Lower leg skin (tissue), 4 donors: ENCODE measurements around the gene SLC5A9. TPM values are rescaled to one million over a fixed set of nuclear protein-coding genes. Genes with fewer than 3 reads are reported as not detected.

Experiments used
- DNase-seq, 2 donors: peaks; one replicate each; pipeline ENCODE4 v3.0.0-alpha.2; 2019; ENCODE audit warnings: low spot score in 2 of 2
- H3K4me3 ChIP-seq: fragments of 200-600 bp; sonication (generic); 2 replicates; pipeline ENCODE4 v1.5.1; 2017; ENCODE audit warnings: mild to moderate bottlenecking, low read depth; ENCODE audit not compliant: poor library complexity, severe bottlenecking
- CTCF ChIP-seq, 3 donors: fragments of 450-650 bp; IDR thresholded peaks; one replicate each; pipeline ENCODE4 v1.5.1; 2016; ENCODE audit warnings: antibody characterized with exemption in 3 of 3, mild to moderate bottlenecking in 3 of 3, moderate library complexity in 2 of 3
- POLR2A ChIP-seq, 2 donors: fragments of 450-650 bp; IDR thresholded peaks; one replicate each; pipeline ENCODE4 v1.6.1; 2016 to 2017; ENCODE audit warnings: antibody characterized with exemption in 2 of 2, mild to moderate bottlenecking in 1 of 2, moderate library complexity in 1 of 2
- WGBS, 2 donors: methylation state at CpG; one replicate each; pipeline ENCODE4 v1.1.5; 2018; 5-methylcytosine and 5-hydroxymethylcytosine counted together
- intact Hi-C: fragments of 100-400 bp; cut with DNase I; formaldehyde crosslinking; loops from one replicate; pipeline ENCODE4 v1.15.0; 2023; ENCODE audit warnings: low total_unique reads
- total RNA-seq, 4 donors: library from RNA; depleted of rRNA; stranded (reverse); fragments of >200 nt; gene quantifications; one replicate each; pipeline ENCODE4 v1.1.0, GENCODE V29; 2016

Gene SLC5A9
- total RNA-seq, 4 donors from 2014 or later: 1.1 to 3.5 (median 1.9) TPM

- TF ChIP-seq CTCF (IDR thresholded peaks at IDR 0.05) (no peak), POLR2A (IDR thresholded peaks at IDR 0.05) (no peak)
- DNase-seq: no peak
- 94 to 96% methylated on average over 3 of the region's 3 CpGs for WGBS, 2 donors
- no peak overlapping the region for H3K4me3 ChIP-seq
- intact Hi-C loops: no loop called here
These were observed 27.4 kb downstream of the SLC5A9 start for GRCh38 chr1:48249868-48250267.

GRCh38 chr1:48250572-48250971 is 28.1 kb downstream of the SLC5A9 start:
- intact Hi-C loops: no loop called here
- no peak for DNase-seq
- H3K4me3 ChIP-seq: no peak overlapping the region
- 20 to 32% methylated on average over 3 of the region's 3 CpGs for WGBS, 2 donors
- TF ChIP-seq POLR2A (IDR thresholded peaks at IDR 0.05) (no peak), CTCF (IDR thresholded peaks at IDR 0.05) (no peak)

- WGBS, 2 donors: 94 to 95% methylated on average over 2 of the region's 2 CpGs
- TF ChIP-seq POLR2A (IDR thresholded peaks at IDR 0.05) (no peak), CTCF (IDR thresholded peaks at IDR 0.05) (no peak)
- intact Hi-C loops: no loop called here
- H3K4me3 ChIP-seq: no peak overlapping the region
- DNase-seq: no peak
These were observed 28.8 kb downstream of the SLC5A9 start for GRCh38 chr1:48251323-48251722.

- H3K4me3 ChIP-seq: no peak overlapping the region
- WGBS, 2 donors: 87 to 90% methylated on average over 3 of the region's 3 CpGs
- DNase-seq: no peak
- no peak for TF ChIP-seq CTCF (IDR thresholded peaks at IDR 0.05)
- TF ChIP-seq POLR2A (IDR thresholded peaks at IDR 0.05): no peak
- intact Hi-C loops: no loop called here
These were observed 29.3 kb downstream of the SLC5A9 start for GRCh38 chr1:48251821-48252220.

- intact Hi-C loops: no loop called here
- TF ChIP-seq CTCF (IDR thresholded peaks at IDR 0.05) (no peak), POLR2A (IDR thresholded peaks at IDR 0.05) (no peak)
- 88 to 97% methylated on average over 1 of the region's 1 CpG for WGBS, 2 donors
- DNase-seq: no peak
- H3K4me3 ChIP-seq: no peak overlapping the region
These were observed 31.7 kb downstream of the SLC5A9 start for GRCh38 chr1:48254254-48254653.

GRCh38 chr1:48258106-48258505 is 35.6 kb downstream of the SLC5A9 start:
- H3K4me3 ChIP-seq: no peak overlapping the region
- WGBS, 2 donors: 92 to 93% methylated on average over 1 of the region's 1 CpG
- no peak for TF ChIP-seq CTCF (IDR thresholded peaks at IDR 0.05)
- no peak for TF ChIP-seq POLR2A (IDR thresholded peaks at IDR 0.05)
- no peak for DNase-seq
- intact Hi-C loops: no loop called here
